ENCODE results near the gene C1QL1. TPM values are rescaled to one million over a fixed set of nuclear protein-coding genes. Genes with fewer than 3 reads are reported as not detected.

Gene C1QL1
- total RNA-seq, 4 donors from 2014 or later: 9.8 to 25.5 (median 21.2) TPM

DNA sequence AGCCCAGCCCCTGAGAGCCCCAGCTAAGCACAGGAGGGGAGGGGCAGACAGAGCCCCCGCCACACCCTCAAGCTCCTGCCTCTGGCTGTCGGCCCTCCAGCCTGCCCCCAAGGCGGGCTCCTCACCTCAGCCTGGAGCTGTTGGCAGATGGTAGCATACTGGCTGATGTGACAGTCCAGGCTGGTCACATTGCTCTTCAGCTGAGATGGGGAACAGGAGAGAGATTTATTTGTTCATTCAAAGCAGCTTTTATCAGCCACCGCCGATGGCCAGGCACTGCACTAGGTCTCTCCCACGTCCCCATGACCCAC is 35.4 kb downstream of the C1QL1 start:
- Histone ChIP-seq H3K27ac (no peak overlapping the region), H3K27me3 (no peaks in the 10 kb centered on the region), H3K4me1 (no peaks in the 10 kb centered on the region), H3K36me3 (no peaks in the 10 kb centered on the region), H3K4me3 (no peak overlapping the region), H3K9me3 (no peaks in the 10 kb centered on the region)
- DNase-seq (ENCODE audit: low spot score in 2 of 2): no peak
- TF ChIP-seq, protein P1, sequence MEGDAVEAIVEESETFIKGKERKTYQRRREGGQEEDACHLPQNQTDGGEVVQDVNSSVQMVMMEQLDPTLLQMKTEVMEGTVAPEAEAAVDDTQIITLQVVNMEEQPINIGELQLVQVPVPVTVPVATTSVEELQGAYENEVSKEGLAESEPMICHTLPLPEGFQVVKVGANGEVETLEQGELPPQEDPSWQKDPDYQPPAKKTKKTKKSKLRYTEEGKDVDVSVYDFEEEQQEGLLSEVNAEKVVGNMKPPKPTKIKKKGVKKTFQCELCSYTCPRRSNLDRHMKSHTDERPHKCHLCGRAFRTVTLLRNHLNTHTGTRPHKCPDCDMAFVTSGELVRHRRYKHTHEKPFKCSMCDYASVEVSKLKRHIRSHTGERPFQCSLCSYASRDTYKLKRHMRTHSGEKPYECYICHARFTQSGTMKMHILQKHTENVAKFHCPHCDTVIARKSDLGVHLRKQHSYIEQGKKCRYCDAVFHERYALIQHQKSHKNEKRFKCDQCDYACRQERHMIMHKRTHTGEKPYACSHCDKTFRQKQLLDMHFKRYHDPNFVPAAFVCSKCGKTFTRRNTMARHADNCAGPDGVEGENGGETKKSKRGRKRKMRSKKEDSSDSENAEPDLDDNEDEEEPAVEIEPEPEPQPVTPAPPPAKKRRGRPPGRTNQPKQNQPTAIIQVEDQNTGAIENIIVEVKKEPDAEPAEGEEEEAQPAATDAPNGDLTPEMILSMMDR (IDR thresholded peaks at IDR 0.05): no peak
- TF ChIP-seq EP300 (IDR thresholded peaks at IDR 0.05) (no peak), POLR2A (IDR thresholded peaks at IDR 0.05) (no peak)
- 46 to 88% methylated on average over 3 to 6 of the region's 6 CpGs for WGBS, 2 donors

DNA sequence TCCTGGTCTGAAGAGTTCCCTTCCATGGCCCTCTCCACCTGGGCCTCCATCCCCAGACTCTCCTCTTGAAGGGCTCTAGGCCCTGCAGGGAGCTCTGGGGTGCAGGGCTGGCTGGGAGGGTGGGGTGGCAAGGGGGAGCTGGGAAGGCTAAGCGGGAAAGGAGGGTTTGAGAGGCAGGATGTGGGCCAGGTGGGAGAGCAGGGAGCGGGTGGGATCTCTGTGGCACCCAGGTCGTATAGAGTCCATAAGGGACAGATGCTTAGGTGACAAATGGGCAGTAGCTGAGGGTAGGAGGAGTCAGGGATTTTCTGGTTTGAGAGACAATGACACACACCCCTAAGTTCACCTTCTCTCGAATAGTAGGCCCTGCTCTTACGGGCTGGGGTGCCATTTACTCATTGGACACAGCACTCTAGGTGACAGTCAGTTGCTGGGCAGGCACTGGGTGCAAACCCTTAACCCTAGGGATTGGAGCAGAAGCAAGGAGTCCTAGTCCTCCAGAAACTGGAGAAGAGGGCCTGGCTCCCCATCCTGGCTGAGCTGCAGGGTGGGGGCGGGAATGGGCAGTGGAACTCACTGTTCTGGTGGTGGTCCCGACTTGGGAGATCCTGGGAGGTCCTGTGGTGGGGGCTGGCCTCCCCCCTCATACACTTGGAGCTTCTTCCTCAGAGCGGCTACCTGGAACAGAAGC is 35.9 kb downstream of the C1QL1 start:
- 90 to 91% methylated on average over 6 to 8 of the region's 8 CpGs for WGBS, 2 donors
- TF ChIP-seq, protein P1 (IDR thresholded peaks at IDR 0.05): no peak
- TF ChIP-seq EP300 (IDR thresholded peaks at IDR 0.05): no peak
- TF ChIP-seq POLR2A (IDR thresholded peaks at IDR 0.05): no peak

DNA sequence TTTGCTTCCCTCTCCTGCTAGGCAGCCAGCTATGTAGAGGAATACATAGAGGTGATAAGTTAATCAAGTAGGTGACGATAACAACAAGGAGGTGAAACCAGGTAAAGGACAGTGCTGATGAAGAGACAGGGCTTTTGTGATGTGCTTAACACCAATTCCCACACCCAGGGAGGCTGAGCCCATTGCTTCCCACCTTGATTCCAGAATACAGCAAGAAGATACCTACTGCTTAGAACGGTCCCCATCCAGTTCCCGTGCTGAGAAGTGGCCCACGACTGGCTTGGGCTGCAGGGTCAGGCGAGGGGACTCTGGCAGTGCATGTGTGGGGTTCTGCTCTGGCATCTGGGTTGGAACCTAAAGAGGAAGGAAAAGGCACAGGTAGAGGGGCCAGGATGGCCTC is 36.7 kb downstream of the C1QL1 start:
- no peaks in the 10 kb centered on the region for H3K4me1 ChIP-seq
- TF ChIP-seq POLR2A (IDR thresholded peaks at IDR 0.05) (no peak), EP300 (IDR thresholded peaks at IDR 0.05) (no peak)
- TF ChIP-seq, protein P1 (IDR thresholded peaks at IDR 0.05): no peak
- no peaks in the 10 kb centered on the region for H3K36me3 ChIP-seq
- H3K4me3 ChIP-seq: no peak overlapping the region
- H3K9me3 ChIP-seq: no peaks in the 10 kb centered on the region
- 84 to 91% methylated on average over 5 of the region's 5 CpGs for WGBS, 2 donors
- no peak for DNase-seq (ENCODE audit: low spot score in 2 of 2)
- H3K27me3 ChIP-seq: no peaks in the 10 kb centered on the region
- H3K27ac ChIP-seq: no peak overlapping the region

More for the DNA sequence above, 35.9 kb downstream of the C1QL1 start:
- DNase-seq (ENCODE audit: low spot score in 2 of 2): no peak
- Histone ChIP-seq H3K4me3 (no peak overlapping the region), H3K4me1 (no peaks in the 10 kb centered on the region), H3K9me3 (no peaks in the 10 kb centered on the region), H3K27me3 (no peaks in the 10 kb centered on the region), H3K36me3 (no peaks in the 10 kb centered on the region), H3K27ac (no peak overlapping the region)

DNA sequence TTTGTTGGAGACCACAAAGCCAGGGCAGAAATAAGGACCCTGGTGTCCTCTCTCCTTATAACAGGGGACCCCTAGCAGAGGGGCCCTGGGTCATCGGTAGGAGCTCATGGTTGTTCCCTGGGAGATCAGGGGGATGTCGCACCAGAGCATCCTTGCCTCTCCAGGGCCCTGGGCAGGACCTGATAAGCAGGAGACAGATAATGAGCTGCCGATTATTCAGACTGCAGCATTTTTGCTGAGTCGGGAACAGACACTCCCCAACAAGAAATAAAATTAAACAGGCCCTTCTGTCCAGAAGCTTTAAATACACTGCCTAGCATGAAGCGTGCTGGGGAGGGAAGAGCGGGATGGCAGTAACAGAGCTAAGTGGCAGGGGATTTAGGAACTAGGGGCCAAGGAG is 37.4 kb downstream of the C1QL1 start:
- 88% methylated on average over 6 of the region's 6 CpGs for WGBS, 2 donors
- TF ChIP-seq, protein P1 (IDR thresholded peaks at IDR 0.05): no peak
- TF ChIP-seq POLR2A (IDR thresholded peaks at IDR 0.05) (no peak), EP300 (IDR thresholded peaks at IDR 0.05) (no peak)
- H3K9me3 ChIP-seq: no peaks in the 10 kb centered on the region
- no peaks in the 10 kb centered on the region for H3K27me3 ChIP-seq
- no peaks in the 10 kb centered on the region for H3K36me3 ChIP-seq
- no peaks in the 10 kb centered on the region for H3K4me1 ChIP-seq
- no peak for DNase-seq (ENCODE audit: low spot score in 2 of 2)
- no peak overlapping the region for H3K4me3 ChIP-seq
- H3K27ac ChIP-seq: no peak overlapping the region

DNA sequence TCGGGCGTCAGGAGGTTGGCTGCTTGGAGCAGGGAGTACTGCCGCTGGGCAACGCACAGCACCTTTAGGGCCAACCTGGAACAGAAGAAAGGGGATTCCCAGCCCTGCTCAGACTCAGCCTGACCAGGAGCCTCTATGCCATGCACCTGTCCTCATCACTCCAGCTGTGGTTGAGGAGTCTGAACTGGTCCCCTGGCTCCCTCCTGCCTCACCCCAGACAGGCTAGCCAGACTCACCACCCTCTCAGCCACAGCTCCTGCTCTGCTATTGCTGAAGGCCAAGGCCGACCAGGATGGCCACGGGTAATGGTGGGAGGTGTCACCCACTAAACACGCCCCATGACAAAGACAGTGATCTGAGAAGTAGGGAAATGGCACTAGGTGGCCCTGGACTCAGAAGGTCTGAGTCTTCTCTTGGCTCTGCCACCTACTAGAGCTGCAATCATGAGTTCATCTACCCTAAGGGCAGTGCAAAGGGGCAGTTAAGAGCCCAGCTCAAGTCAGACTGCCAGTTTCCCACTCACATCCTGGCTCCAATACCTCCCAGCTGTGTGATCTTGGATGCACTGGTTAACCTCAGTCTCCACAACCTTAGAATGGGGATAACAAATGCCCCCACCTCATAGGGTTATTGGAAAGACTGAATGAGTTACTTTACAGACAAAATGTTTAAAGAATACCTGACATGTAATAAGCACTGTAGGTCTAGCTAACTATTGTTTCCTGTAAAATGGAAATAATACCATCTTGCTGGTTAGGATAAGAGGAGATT is 39.0 kb downstream of the C1QL1 start:
- Histone ChIP-seq H3K27me3 (no peaks in the 10 kb centered on the region), H3K4me3 (no peak overlapping the region), H3K27ac (no peak overlapping the region), H3K36me3 (no peaks in the 10 kb centered on the region), H3K4me1 (no peaks in the 10 kb centered on the region), H3K9me3 (no peaks in the 10 kb centered on the region)
- 88% methylated on average over 3 to 4 of the region's 7 CpGs for WGBS, 2 donors
- TF ChIP-seq, protein P1 (IDR thresholded peaks at IDR 0.05): no peak
- TF ChIP-seq EP300 (IDR thresholded peaks at IDR 0.05) (no peak), POLR2A (IDR thresholded peaks at IDR 0.05) (no peak)
- no peak for DNase-seq (ENCODE audit: low spot score in 2 of 2)
